OCI-LY1 (cell line): ENCODE measurements around the gene TIMM44.

Source experiments
- H2AFZ ChIP-seq: fragments of 200-600 bp; sonication (generic), shearing (Covaris generic); 2 replicates; pipeline ENCODE4 v1.6.0; 2014; ENCODE audit warnings: antibody characterized with exemption, mild to moderate bottlenecking, low read length
- H3F3A ChIP-seq: fragments of 200-600 bp; sonication (generic), shearing (Covaris generic); 2 replicates; pipeline ENCODE4 v1.6.0; 2014; ENCODE audit warnings: mild to moderate bottlenecking, antibody characterized with exemption, low read length, moderate library complexity; ENCODE audit not compliant: insufficient read depth
- H3K27ac ChIP-seq: fragments of 200-600 bp; sonication (generic); 2 replicates; pipeline ENCODE4 v1.5.1; 2014; ENCODE audit warnings: low read length, mixed run types, mild to moderate bottlenecking, low read depth; ENCODE audit not compliant: poor library complexity, severe bottlenecking
- H3K27me3 ChIP-seq: fragments of 200-600 bp; sonication (generic); 2 replicates; pipeline ENCODE4 v1.6.0; 2014; ENCODE audit warnings: antibody characterized with exemption, mild to moderate bottlenecking, low read length, moderate library complexity; ENCODE audit not compliant: insufficient read depth
- H3K36me3 ChIP-seq: fragments of 200-600 bp; sonication (generic); 2 replicates; pipeline ENCODE4 v1.6.1; 2014; ENCODE audit warnings: mild to moderate bottlenecking, antibody characterized with exemption, low read length, moderate library complexity, mixed read lengths; ENCODE audit not compliant: insufficient read depth
- H3K4me1 ChIP-seq: fragments of 200-600 bp; sonication (generic); 2 replicates; pipeline ENCODE4 v1.5.1; 2014; ENCODE audit warnings: mild to moderate bottlenecking, low read length, moderate library complexity; ENCODE audit not compliant: insufficient read depth, severe bottlenecking
- H3K4me2 ChIP-seq: fragments of 200-600 bp; sonication (generic), shearing (Covaris generic); 2 replicates; pipeline ENCODE4 v1.6.1; 2014; ENCODE audit warnings: low read length
- H3K4me3 ChIP-seq: fragments of 200-600 bp; sonication (generic); 2 replicates; pipeline ENCODE4 v1.5.1; 2014; ENCODE audit warnings: low read length, low read depth, mild to moderate bottlenecking, mixed read lengths; ENCODE audit not compliant: poor library complexity, severe bottlenecking
- H3K79me2 ChIP-seq: fragments of 200-600 bp; shearing (Covaris generic); 2 replicates; pipeline ENCODE4 v1.6.1; 2016; ENCODE audit warnings: mixed run types, low read length, mixed read lengths; ENCODE audit not compliant: insufficient read depth
- H3K9ac ChIP-seq: fragments of 200-600 bp; sonication (generic), shearing (Covaris generic); 2 replicates; pipeline ENCODE4 v1.6.1; 2014; ENCODE audit warnings: mild to moderate bottlenecking, low read length, mixed read lengths
- H3K9me2 ChIP-seq: fragments of 200-600 bp; sonication (generic), shearing (Covaris generic); 2 replicates; pipeline ENCODE4 v1.6.1; 2014; ENCODE audit warnings: low read depth, mild to moderate bottlenecking, low read length, mixed read lengths
- H3K9me3 ChIP-seq: fragments of 200-600 bp; shearing (Covaris generic); 2 replicates; pipeline ENCODE4 v1.6.1; 2014; ENCODE audit warnings: low read length, mixed read lengths
- H4K20me1 ChIP-seq: fragments of 200-600 bp; sonication (generic), shearing (Covaris generic); 2 replicates; pipeline ENCODE4 v1.6.0; 2016; ENCODE audit warnings: mild to moderate bottlenecking, low read length; ENCODE audit not compliant: insufficient read depth
- EZH2 ChIP-seq: fragments of 200-600 bp; sonication (generic), shearing (Covaris generic); IDR thresholded peaks from 2 replicates; pipeline ENCODE4 v1.8.0; 2017; ENCODE audit warnings: borderline replicate concordance, mixed run types, mild to moderate bottlenecking, antibody characterized with exemption, low read length, moderate library complexity, mixed read lengths
- TF ChIP-seq, protein P1 (sequence below): fragments of 200-600 bp; sonication (generic), shearing (Covaris generic); IDR thresholded peaks from 2 replicates; pipeline ENCODE4 v1.5.1; 2017; ENCODE audit warnings: mild to moderate bottlenecking, antibody characterized with exemption, low read length, moderate library complexity, mixed read lengths

The TIMM44 gene

DNA sequence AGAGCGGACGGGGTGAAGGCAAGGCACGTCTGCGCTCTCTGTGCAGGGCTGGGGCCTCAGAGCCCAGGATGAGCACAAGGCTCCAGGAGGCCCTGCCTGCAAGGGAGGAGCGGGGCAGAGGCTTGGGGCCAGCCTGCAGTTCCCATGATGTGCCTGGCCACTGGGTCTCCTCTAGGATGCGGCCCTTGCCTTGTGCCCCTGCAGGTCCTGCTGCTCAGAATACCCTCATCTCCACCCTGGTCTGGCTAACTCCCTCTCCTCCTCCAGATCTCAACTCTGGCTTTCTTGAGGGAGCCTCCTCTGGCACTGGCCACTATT is 34.2 kb upstream of the TIMM44 start:
- peaks cover 90% of the 10 kb centered on the region for H3K36me3 ChIP-seq

DNA sequence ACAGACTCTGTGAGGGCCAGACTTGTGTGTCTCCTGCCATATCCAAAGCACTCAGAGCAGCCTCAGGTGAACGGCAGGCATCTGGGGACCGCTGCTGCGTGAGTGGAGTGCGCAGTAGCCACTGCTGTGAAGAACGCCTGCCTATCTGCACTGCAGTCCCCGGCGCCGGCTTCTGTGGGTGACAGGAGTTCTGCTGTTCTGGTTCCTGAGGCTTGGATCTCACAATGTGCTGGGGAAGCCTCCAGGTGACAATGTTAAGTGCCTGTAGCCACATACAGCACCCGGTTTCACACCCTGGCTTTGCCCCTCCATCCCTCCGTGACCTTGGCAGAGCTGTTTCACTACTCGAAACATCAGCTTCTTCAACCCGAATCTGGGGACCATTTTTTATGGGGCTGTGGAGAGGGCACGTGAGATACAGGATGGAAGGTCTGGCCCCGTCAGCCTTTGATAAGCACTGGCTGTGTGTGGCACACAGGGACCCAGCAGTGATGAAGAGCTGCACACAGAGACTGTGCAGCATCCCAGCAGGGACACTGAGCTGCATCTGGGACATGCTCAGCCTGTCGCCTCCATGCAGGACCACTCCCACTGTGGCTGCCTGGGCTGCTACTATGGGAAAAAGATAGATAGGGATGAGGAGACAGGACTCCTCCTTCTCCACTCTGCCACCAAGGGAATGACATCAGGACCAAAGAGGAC is 33.7 kb upstream of the TIMM44 start:
- Histone ChIP-seq H3K4me1 (no peaks in the 10 kb centered on the region), H2AFZ (no peak overlapping the region), H3K36me3 (peaks cover 85% of the 10 kb centered on the region), H3K4me2 (no peak overlapping the region), H3K9me3 (no peaks in the 10 kb centered on the region), H3K9ac (no peak overlapping the region), H3K27ac (no peak overlapping the region), H3K27me3 (no peaks in the 10 kb centered on the region), H3K4me3 (no peak overlapping the region), H3K79me2 (no peaks in the 10 kb centered on the region), H4K20me1 (no peaks in the 10 kb centered on the region), H3F3A (no peaks in the 10 kb centered on the region), H3K9me2 (no peaks in the 10 kb centered on the region)
- TF ChIP-seq, protein P1, sequence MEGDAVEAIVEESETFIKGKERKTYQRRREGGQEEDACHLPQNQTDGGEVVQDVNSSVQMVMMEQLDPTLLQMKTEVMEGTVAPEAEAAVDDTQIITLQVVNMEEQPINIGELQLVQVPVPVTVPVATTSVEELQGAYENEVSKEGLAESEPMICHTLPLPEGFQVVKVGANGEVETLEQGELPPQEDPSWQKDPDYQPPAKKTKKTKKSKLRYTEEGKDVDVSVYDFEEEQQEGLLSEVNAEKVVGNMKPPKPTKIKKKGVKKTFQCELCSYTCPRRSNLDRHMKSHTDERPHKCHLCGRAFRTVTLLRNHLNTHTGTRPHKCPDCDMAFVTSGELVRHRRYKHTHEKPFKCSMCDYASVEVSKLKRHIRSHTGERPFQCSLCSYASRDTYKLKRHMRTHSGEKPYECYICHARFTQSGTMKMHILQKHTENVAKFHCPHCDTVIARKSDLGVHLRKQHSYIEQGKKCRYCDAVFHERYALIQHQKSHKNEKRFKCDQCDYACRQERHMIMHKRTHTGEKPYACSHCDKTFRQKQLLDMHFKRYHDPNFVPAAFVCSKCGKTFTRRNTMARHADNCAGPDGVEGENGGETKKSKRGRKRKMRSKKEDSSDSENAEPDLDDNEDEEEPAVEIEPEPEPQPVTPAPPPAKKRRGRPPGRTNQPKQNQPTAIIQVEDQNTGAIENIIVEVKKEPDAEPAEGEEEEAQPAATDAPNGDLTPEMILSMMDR, result no peak
- TF ChIP-seq EZH2, result no peak

More for the DNA sequence above, 34.2 kb upstream of the TIMM44 start:
- Histone ChIP-seq H3K4me1 (no peaks in the 10 kb centered on the region), H3K9me3 (no peaks in the 10 kb centered on the region), H3K27ac (no peak overlapping the region), H3K4me3 (no peak overlapping the region), H3F3A (no peaks in the 10 kb centered on the region), H3K79me2 (no peaks in the 10 kb centered on the region), H4K20me1 (no peaks in the 10 kb centered on the region), H3K27me3 (no peaks in the 10 kb centered on the region), H3K4me2 (no peak overlapping the region), H3K9ac (no peak overlapping the region), H2AFZ (no peak overlapping the region), H3K9me2 (no peaks in the 10 kb centered on the region)
- no peak for TF ChIP-seq EZH2
- TF ChIP-seq, protein P1, result no peak

- Histone ChIP-seq H3F3A (no peaks in the 10 kb centered on the region), H3K36me3 (peaks cover 83% of the 10 kb centered on the region), H3K27me3 (no peaks in the 10 kb centered on the region), H3K27ac (no peak overlapping the region), H3K4me3 (no peak overlapping the region), H2AFZ (no peak overlapping the region), H3K79me2 (no peaks in the 10 kb centered on the region), H3K4me1 (no peaks in the 10 kb centered on the region), H3K4me2 (no peak overlapping the region), H3K9me3 (no peaks in the 10 kb centered on the region), H3K9me2 (no peaks in the 10 kb centered on the region), H4K20me1 (no peaks in the 10 kb centered on the region), H3K9ac (no peak overlapping the region)
- TF ChIP-seq EZH2, result no peak
- TF ChIP-seq, protein P1, result no peak
Observed at GRCh38 chr19:7976461-7976860, 33.0 kb upstream of the TIMM44 start.
